HG03460 (cell line): ENCODE data around the gene SFTPB.

Experiments used
- ATAC-seq: cut with Tn5 transposase; IDR thresholded peaks from one replicate; pipeline ENCODE4 v1.9.1; 2021; ENCODE audit not compliant: unreplicated experiment

Gene SFTPB

DNA sequence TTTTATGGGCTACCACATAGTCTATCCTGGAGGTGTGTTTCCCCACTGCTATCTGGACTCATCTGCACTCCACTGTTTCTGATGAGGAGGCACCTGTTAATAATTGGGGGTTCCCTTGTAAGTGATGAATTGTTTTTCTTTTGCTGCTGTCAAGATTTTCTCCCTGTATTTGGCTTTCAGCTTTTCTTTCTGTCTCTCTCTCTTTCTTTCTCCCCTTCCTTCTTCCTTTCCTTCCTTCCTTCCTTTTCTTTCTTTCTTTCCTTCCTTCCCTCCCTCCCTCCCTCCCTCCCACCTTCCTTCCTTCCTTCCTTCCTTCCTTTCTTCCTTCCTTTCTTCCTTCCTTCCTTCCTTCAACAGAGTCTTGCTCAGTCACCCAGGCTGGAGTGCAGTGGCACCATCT, 35.3 kb upstream of the SFTPB start:
- ATAC-seq: no peak

DNA sequence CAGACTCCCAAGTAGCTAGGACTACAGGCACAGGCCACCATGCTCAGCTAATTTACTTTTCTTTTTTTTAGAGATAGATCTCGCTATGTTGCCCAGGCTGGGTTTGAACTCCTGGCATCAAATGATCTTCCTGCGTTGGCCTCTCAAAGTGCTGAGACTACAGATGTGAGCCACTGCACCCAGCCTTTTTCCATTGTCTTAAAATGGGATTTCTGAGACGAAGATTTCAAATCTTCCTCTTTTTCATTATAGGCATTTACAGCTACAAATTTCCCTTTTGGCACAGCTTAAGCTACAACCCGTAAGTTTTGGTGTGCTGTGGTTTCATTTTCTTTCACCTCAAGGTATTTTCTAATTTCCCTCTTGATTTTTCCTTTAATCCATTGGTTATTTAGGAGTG, 34.8 kb upstream of the SFTPB start:
- no peak for ATAC-seq

DNA sequence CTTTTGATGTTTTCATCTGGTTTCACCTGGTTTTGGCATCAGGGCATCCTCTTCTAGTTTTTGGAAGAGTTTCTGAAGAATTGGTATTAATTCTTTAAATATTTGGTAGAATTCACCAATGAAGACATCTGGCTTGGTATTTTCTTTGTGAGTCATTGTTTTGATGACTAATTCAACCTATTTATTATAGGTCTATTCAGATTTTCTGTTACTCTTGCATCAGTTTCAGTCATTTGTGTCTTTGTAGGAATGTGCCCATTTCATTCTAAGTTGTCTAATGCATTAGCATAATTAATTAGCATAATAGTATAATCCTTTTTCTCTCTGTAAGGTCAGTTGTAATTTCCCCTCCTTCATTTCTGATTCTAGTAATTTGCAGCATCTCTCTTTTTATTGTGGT, 34.2 kb upstream of the SFTPB start:
- no peak for ATAC-seq

DNA sequence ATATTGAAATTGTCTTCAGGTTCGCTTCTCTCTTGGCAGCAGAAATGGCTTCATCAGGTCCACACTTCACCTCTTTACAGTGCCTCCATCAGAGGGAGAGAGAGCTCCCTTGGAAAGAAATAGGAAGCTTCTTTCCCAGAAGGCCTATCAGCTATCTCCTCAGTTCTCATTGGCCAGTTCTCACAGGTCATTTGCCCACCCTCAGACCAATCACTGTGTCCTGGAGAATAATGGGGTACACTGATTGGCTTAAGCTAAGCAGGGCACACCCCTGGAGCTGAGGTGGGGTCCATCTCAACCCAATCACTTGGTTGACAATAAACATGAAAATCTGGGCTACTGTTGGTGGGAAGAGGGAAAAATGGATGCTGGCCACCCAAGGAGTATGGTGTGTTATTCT, 31.3 kb upstream of the SFTPB start:
- no peak for ATAC-seq

DNA sequence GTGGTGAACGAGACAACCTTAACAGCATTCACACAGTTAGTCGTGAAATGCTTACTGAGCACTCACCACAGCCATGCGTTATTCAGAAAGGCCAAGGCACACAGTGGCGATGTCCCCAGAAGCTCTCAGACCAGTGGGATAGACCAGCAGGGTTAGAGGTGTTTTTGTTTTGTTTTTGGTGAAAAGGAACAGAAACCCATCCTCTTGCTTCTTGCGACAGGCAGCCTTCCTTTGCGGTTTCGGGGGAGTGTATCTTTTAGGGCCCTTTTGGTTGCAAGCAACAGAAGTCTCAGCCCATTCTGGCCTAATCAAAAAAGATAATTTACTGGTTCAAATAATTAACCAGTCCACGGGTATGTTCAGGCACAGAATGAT, 30.9 kb upstream of the SFTPB start:
- ATAC-seq: no peak

DNA sequence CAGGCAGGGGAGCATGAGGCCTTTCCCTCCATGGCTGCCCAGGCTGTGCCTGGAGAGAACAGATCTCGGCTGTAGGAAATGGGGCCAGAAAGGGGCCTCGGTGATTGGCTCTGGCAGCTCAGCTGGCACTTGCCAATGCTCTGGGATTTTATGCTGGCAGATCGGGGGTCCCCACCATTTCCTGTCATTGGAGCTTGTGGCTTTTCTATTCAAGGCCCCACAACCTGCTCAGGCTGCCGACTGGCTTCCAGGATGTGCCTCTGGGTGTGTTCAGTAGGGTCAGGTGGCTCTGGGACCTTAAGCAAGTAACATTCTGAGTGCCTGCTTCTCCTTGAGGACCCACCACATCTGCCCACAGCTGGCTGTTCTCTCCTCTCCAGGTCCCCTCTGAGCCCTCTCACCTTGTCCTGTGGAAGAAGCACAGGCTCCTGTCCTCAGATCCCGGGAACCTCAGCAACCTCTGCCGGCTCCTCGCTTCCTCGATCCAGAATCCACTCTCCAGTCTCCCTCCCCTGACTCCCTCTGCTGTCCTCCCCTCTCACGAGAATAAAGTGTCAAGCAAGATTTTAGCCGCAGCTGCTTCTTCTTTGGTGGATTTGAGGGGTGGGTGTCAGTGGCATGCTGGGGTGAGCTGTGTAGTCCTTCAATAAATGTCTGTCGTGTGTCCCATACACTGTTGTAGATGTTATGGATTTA, 30.3 kb upstream of the SFTPB start:
- no peak for ATAC-seq

DNA sequence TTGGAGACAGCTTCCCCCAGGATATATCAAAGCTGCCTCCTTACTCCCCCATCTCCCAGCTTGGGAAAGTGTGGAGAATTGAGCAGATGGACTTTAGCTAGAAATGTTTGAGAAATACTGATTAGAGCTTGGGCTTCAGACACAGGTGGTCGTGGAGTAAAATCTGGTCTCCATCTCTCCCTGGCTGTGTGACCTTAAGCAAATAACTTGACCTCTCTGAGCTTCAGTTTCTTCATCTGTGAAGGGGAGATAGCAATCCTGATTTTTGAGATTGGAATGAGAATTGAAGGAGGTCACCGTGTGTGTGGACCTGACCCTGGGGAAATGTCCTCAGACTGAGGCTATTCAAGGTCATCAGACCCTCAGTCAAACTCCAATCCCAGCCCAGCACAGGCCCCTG, 29.7 kb upstream of the SFTPB start:
- ATAC-seq: no peak

DNA sequence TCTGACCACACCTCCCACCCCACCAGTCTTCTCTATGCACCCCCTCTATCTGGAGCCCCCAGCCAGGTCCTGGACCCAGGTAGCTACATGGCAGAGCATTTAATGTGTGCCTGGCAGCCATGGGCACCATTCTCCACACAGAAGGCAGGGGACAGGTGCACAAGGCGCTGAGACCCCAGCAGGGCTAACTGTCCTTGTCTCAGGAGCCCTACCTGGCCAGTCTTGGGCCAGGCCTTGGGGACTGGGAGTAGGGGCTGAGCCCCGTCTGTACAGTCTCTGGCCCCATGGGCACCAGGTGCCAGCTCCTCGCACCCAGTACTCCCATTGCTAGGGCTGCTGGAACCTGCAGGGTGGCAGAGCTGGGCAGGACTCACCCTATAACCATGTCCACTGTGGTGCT, 29.1 kb upstream of the SFTPB start:
- ATAC-seq: no peak

DNA sequence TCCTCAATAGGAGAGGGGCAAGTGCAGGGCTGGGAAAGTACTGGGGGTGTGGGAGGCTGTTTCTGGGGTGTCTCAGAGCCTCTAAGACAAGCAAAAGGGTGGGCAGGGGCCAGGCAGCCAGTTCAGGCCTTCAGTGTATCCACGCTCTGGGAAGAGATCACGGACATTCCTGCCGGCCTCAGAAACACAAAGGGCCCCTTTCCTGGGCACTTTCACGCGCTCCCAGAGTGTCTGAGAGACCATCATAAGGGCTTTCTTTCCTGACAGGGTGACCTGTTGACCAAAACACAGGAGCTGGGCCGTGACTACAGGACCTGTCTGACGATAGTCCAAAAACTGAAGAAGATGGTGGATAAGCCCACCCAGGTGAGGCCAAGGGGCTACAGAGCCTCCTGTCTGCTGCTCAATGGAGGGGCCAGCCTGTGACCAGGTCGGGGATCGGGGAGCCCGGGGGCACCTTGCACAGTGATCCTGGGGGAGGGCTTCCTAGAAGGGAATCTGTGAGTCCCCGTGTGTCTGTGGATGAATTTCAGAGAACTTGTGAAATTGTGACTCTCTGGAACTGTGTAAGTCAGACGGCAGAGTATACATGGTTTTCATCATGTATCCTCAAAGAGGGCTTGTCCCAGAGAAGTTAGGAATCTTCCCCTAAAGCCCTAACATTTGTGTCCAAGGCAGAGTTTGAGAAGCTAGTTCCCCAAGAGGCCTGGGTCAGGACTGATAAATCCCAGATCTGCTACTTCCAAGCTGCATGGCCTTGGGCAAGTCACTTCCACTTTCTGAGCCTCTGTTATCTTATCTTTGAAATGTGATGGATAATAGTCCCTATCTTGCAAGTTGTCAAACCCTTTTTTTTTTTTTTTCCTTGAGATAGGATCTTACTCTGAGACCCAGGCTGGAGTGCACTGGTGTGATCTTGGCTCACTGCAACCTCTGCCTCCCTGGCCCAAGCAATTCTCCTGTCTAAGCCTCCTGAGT, 28.0 kb upstream of the SFTPB start:
- ATAC-seq: no peak

DNA sequence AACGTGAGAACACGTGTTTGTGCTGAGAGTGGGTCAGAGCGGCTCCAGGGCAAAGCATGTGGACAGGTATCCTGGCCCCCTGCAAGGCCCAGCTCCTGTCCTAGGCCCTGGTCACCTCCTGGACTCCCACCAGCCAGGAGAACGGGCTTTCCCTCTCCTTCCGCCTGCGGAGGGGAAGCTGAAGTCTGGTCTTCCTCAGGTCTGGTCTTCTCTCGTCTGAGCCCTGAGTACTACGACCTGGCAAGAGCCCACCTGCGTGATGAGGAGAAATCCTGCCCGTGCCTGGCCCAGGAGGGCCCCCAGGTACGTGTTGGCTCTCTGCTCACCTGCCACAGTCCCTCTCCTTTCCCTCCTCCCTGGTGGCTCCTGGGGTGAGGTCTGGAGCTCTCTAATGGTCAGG, 27.1 kb upstream of the SFTPB start:
- ATAC-seq: no peak

DNA sequence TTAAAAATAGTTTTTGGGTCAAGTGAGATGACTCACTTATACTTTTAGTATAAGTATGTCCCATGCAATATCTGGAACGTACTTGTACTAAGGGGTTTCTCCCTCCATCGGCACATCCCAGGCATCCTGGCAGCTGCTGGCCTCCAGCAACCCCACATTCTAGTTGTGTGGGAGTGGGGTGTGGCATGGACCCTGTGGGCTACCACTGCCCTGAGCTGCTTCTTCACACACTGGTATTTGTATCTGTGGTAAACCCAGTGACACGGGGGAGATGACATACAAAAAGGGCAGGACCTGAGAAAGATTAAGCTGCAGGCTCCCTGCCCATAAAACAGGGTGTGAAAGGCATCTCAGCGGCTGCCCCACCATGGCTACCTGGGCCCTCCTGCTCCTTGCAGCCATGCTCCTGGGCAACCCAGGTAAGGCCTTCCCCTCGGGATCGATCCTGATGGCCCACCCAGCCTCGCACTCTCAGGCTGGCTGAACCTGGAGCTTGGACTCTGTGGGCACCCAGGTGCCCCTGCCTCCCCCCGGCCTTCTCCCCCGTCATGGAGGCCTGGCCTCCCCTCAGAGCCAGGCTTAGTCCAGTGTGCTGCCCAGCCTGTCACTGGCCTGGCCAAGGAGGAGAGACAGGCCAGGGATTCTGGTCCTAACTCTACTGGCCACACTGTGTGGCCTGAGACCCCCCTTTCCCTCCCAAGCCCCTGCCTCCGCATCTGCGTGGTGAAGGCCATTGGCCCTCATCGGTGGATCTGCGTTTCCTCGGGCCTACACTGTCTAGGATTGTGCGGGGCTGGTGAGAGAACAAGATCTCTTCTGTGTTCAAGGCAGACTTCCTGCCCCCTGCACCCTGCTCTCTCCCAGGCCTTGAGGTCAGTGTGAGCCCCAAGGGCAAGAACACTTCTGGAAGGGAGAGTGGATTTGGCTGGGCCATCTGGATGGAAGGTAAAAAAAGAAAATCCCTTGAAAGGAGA, 26.3 kb upstream of the SFTPB start, which contains the start of gene GNLY:
TSS of gene GNLY (plus strand) at position 307 of the 974 bp plus-strand sequence. CDS start at position 368, 61 bp downstream.
- ATAC-seq: no peak

DNA sequence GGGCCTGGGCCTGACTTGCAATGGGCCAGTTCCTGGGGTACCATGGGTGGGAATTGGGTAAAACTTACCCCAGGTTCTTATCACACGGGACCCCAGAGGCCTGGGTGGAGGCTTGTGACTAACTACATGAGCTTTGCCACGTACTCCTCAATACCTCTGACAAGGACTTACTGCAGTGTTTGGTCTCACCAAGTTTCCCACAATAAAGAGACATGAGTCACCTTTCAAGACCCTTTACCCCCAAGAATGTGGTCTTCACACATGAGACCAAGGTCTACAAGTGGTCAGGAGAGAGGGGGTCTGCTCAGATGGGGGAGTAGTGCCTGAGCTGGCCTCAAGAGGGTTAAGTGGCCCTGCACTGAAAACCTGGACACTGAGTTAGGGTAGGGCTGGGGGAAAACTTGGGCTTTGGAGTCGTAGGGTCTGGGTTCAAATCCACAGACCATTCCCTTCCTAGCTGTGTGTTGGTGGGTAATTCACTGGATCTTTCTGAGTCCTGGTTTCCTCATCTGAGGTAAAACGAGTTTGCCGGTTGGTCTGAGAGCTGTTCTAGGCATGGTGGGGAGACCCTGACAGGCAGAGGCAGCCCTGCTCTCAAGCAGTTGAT, 24.1 kb upstream of the SFTPB start:
- no peak for ATAC-seq

DNA sequence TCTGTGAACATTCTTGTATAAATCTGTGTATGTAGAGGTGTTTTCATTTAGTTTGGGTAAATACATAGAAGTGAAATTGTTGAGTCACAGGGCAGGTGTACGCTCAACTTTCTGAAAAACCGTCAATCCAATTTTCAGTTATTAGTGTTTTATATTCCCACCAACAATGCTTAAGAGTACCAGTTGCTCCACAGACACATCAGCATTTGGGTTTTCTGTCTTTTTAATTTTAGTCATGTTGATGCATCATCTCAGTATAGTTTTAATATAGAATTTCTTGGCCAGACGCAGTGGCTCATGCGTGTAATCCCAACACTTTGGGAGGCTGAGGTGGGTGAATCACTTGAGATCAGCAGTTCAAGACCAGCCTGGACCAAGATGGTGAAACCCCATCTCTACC, 22.9 kb upstream of the SFTPB start:
- ATAC-seq: no peak

DNA sequence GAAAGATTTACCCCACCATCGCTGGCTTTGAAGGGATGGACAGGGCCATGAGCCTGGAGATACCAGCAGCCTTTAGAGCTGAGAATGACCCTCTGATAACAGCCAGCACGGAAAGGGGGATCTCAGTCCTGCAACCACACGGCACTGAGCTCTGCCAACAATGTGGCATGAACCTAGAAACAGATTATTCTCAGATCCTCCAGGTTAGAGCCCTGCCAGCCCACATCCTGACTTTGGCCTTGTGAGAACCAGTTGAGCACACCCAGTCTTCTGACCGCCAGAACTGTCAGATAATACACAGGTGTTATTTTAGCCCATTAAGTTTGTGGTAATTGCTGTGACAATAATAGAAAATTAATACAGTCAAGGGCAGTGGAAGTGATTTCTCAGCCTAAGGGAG, 16.8 kb upstream of the SFTPB start:
- no peak for ATAC-seq

DNA sequence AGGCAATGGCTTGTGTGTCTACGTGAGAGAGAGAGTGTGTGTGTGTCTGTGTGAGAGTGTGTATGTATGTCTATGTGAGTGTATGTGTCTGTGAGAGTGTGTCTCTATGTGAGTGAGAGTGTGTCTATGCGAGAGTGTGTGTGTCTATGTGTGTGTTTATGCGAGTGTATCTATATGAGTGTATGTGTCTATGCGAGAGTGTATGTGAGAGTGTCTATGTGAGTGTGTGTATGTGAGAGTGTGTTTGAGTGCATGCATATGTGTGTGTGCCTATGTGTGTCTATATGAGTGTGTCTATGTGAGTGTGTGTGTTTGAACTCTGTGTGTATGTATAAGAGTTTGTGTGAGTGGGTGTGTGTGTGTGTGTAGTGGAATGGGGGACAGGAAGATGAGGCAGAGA, 16.4 kb upstream of the SFTPB start:
- no peak for ATAC-seq

DNA sequence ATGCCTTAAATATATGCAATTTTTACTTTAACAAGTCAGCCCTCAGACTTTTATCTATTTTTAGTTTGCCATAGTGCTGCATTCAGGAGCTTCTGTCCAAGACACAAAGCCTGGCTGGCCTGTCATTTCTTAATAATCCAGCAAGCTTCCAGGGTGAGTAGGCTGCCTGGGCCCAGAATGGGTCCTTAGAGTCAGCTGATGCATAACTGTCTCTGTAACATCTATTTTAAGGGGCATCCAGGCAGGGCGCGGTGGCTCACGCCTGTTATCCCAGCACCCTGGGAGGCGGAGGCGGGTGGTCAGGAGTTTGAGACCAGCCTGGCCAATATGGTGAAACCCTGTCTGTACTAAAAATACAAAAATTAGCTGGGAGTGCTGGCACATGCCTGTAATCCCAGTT, 14.4 kb upstream of the SFTPB start:
- no peak for ATAC-seq

DNA sequence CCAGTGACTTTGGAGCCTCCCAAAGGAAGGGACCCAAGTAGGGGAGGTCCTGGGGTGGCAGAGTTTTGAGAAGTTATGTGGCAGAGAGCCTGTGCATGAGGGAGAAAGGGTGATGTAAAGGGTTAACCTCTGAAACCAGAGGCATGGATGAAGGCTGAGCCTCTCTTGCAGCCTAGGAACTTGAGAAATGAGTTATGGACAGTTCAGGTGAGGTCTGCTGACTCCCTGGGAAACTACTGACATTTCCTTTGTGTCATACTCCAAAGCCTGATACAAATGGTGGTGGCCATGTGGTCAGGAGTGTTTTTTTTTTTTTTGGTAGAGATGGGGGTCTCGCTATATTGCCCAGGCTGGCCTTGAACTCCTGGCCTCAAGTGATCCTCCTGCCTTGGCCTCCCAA, 13.8 kb upstream of the SFTPB start:
- no peak for ATAC-seq

DNA sequence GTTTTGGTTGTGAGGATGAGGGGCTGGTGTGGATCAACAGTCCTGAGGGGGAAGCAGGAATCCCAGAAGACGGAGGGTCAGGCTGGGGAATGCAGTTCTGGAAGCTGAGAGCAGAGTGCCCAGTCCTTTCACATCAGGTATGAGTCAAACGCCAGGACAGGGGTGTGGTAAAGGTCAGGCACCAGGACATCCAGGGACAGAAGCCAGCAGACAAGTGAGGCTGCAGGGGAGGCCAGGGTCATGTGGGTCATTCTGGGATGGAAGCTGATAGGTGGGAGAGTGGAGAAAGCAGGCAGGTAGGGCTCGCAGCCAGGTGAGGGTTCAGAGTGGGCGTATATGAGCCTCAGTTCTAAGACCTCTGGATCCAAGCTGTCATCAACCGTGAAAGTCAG, 13.4 kb upstream of the SFTPB start:
- no peak for ATAC-seq

DNA sequence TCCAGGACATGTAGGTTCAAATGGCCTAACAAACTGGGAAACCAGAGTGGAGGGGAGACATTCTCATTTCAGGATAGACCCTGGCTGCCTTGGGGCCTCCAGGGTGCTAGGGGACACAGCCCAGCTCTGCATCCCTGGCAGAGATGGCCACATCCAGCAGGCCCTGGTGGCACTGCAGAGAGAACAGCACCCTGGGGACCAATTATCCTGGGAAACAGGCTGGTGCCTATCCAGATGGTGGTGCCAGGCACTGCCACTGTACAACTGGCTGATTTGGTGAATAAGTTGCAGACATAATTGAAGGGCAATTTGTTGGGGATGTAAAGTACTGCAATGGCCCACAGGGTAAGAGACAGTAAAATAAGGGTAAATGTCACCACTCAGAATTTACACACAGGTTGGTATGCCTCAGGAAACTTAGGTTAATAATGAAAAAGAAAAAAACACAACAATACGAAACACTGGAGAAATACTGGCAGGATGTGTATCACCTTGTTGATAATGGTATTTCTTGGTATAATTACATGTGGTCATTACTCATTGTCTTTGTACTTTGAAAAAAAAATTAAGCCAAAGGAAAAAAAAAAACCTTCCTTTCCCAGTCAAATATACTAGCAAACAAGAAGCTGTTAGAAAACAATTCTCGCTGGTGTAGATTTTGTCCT, 12.8 kb upstream of the SFTPB start:
- no peak for ATAC-seq
